HG03457 (cell line): ENCODE measurements around the gene CD22.
"Not testable (repeated sequence)": the region's sequence is repeated elsewhere in the genome, so short reads cannot be mapped to it uniquely, and the experiment has no call there.

ENCODE experiments used
- ATAC-seq: cut with Tn5 transposase; IDR thresholded peaks from one replicate; pipeline ENCODE4 v1.9.1; 2021; ENCODE audit warnings: moderate number of reproducible peaks; ENCODE audit not compliant: unreplicated experiment

Gene CD22

DNA sequence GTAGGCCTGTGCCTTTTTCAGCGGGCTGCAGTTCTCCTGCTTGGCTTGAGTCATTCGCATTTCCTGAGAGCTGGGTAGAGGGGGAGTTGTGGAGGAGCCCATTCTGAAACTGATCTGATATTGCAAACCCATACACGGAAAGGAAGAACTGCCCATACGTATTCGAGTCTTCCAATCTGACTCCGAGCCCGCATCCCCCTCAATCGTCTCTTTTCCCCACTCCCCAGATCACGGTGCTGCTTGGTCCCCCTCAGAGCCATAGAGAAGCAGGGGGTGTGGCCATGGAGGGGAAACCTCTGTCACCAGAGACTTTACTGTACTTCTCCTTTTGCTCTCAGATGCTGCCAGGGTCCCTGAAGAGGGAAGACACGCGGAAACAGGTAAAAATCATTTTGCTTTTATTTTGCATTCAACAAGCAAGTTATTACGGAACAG, at the start of gene CD22:
Gene CD22 (plus strand): TSS at position 337 of the 435 bp plus-strand sequence. CDS start 2,854 bp downstream, outside the sequence.
- ATAC-seq = no peak

GRCh38 chr19:35279374-35279773, 49.6 kb upstream of the CD22 start:
- no peak for ATAC-seq

- ATAC-seq = no peak
These were observed 48.8 kb upstream of the CD22 start for GRCh38 chr19:35279985-35280821.

DNA sequence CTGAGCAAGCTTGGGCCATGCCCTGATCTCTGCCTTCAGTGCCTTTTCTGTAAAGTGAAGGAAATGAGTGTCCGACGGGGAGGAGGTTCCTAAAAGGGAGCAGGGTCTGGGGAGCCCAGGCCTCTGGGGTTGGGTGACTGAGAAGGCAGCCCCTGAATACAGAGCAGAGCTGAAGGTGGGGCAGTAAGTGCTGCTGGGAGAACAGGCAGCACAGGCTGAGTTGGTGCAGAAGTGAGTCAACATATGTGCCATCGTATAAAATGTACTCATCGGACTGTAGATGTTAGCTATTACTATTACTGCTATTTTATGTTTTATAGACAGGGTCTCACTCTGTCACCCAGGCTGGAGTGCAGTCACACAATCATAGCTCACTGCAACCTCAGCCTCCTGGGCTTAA, 47.7 kb upstream of the CD22 start:
- no peak for ATAC-seq

- no peak for ATAC-seq
These were observed 44.6 kb upstream of the CD22 start for GRCh38 chr19:35284153-35285094.

- no peak for ATAC-seq
These were observed 43.9 kb upstream of the CD22 start for GRCh38 chr19:35285095-35285449.

DNA sequence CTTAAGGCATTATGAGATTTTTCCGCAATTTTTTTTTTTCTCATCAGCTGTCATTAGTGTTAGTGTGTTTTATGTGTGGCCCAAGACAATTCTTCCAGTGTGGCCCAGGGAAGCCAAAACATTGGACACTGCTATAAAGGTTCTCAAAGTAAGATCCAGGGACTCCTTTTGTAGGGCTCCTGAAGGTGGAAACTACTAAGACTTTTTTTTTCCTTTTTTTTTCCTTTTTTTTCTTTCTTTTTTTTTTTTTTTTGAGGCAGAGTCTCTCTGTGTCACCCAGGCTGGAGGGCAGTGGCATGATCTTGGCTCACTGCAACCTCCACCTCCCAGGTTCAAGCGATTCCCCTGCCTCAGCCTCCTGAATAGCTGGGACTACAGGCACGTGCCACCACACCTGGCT, 43.5 kb upstream of the CD22 start:
- not testable (repeated sequence) for ATAC-seq

GRCh38 chr19:35286101-35286500, 42.9 kb upstream of the CD22 start:
- ATAC-seq = not testable (repeated sequence)

DNA sequence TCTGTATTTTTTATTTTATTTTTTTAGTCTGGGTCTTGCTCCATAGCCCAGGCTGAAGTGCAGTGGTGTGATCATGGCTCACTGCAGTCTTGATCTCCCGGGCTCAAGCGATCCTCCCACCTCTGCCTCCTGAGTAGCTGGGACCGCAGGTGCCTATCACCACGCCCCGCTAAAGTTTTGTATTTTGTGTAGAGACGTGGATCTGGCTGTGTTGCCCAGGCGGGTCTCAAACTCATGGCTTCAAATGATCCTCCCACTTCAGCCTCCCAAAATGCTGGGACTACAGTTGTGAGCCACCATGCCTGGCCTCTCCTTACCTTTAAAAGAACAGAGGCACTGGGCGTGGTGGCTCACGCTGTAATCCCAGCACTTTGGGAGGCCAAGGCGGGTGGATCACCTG, 41.3 kb upstream of the CD22 start:
- no peak for ATAC-seq

DNA sequence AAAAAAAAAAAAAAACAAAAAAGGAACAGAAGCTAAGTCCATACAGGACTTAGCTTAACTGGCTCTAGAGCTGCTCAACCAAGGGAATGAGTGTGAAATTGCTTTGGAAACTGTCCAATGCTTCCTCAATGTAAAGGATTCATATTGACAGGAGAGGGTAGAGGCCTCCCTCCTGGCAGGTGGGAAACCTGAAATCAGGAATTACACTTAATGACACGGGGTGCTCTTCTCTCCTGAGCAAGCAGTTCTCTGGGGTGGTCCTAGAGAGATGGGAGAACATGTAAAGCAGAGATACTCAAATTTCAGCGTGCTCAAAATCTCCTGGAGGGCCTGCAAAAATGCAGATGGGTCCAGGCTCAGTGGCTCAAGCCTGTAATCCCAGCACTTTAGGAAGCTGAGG, 40.7 kb upstream of the CD22 start:
- ATAC-seq = no peak

GRCh38 chr19:35288906-35289305, 40.1 kb upstream of the CD22 start:
- ATAC-seq = no peak

DNA sequence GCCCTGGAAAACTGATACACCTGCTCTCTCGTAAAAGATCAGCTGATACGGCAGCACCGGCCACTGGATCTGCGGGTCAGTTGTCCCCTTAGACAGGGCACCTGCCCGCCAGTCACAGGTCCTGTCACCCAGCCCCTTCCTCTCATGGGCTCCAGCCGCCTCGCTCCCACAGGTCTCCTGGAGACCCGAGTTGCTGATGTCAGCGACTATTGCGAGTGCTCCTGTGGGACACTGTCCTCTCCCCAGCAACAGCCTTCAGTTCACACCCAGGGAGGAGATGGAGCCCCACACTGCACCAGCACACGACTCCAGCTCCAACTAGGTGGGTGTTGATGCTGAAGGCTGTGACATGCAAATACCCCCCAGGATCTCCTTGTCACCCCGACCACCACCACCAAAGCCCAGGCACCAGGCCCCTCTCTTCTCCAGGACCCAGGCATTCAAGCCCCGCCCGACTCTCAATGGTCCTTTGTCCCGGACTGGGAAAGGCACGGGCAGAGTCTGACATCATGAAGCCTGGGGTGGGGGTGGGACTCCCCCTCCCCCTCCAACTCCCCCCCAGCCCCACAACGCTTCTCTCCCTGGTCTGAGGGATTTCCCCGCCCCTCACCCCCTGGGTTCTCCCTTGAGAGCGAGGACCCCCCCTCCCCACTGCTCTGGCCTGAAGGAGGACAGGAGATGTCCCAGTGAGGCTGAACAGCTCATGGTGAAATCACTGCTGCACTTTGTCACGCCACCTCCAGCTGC, 38.4 kb upstream of the CD22 start:
- no peak for ATAC-seq

DNA sequence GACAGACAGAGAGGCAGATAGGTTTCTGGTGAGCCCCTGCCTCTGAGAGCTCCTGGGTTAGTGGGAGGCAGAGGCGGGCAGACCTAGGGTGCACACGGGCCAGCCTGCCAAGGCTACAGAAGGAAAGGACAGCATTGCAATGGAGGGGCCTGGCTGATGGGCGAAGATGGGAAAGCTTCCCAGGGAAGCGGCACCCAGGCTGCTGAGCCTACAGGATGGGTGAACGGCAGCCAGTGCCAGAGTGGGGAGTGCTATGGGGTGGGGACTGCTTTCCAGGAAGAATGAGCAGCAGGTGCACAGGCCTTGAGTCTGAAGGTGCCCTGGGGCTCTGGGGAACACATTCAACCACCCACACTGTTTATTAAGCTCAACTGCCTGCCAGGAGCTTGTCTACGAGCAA, 37.7 kb upstream of the CD22 start:
- ATAC-seq = no peak

DNA sequence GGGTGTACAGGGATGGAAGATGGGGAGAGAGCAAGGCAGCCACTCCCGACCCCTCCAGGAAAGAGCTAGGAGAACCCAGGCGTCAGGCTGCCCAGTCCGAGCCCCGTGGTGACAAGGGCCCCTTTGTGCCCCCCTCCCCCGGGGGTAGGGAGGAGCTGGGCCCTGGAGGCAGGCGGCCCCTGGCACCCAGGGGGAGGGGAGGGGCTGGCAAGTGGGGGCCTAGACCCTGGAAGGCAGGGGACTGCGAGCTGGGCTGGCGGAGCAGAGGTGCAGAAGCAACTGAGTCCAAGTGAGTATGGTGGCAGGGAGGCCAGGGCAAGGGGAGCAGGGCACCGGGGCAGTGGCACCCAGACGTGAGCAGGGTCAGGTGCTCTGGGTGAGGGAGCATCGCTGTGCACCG, 37.1 kb upstream of the CD22 start, which contains the start of gene MAG:
Gene MAG (plus strand): TSS at position 246 of the 400 bp plus-strand sequence. CDS start 3,248 bp downstream, outside the sequence.
- no peak for ATAC-seq

DNA sequence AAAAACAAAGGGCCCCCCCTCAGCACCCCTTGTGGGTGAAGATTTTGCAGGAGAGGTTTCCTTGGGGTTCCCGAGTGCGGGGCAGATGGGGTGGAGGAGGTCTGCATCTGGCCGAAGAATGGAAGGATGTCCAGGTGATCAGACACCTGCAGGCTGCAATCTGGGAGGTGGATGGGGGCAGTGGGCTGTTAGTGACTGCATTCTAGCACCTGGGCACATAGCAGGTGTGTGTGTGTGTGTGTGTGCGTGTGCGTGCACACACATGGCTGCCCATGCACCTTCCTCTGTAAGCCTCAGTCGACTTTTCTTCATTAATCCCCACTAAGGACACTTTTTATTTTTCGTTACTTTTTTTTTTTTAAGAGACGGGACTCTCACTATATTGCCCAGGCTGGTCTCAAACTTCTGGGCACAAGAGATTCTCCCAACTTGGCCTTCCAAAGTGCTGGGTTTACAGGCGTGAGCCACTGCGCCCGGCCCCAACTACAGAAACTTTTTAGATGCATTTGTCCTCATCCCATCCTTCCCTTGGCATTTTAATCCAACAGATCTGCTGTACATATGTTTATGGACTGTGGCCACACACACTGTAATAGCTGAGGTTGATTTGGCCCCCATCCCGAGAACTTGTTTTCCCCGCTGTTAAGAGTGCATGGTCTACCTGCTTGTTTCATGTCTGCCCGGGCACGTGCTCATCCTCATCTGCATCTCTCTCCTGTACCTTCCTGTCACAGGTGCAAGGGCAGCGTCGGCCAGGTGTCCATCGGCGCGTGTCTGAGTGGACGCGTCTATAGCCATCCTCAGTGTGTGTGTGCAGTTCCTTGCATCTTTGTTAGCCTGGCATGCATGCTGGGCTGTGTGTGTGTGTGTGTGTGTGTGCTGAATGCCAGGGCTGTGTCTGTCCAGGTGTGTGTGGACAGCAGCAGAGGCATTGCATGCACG, 36.3 kb upstream of the CD22 start:
- ATAC-seq = no peak

DNA sequence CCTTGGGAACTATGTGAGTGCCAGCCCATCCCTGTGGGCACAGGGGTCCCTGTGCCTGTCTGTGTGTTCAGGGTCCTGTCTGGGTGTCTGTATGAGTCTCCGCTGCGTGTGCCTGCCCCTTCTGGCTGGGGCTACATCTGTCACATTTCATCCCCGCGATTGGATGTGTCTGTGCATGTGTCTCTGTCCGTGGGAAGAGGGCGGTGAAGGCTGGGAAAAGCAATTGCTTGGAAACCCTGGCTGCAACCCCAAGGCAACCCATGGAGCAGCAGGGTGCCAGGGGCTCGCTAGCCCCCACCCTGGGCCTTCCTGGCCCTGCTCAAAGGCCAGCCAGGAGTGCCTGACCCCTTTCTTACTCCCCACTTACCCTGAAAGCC, 35.6 kb upstream of the CD22 start:
- ATAC-seq = no peak

- no peak for ATAC-seq
These were observed 35.2 kb upstream of the CD22 start for GRCh38 chr19:35293808-35294207.

- ATAC-seq = no peak
These were observed 34.7 kb upstream of the CD22 start for GRCh38 chr19:35294328-35294727.

DNA sequence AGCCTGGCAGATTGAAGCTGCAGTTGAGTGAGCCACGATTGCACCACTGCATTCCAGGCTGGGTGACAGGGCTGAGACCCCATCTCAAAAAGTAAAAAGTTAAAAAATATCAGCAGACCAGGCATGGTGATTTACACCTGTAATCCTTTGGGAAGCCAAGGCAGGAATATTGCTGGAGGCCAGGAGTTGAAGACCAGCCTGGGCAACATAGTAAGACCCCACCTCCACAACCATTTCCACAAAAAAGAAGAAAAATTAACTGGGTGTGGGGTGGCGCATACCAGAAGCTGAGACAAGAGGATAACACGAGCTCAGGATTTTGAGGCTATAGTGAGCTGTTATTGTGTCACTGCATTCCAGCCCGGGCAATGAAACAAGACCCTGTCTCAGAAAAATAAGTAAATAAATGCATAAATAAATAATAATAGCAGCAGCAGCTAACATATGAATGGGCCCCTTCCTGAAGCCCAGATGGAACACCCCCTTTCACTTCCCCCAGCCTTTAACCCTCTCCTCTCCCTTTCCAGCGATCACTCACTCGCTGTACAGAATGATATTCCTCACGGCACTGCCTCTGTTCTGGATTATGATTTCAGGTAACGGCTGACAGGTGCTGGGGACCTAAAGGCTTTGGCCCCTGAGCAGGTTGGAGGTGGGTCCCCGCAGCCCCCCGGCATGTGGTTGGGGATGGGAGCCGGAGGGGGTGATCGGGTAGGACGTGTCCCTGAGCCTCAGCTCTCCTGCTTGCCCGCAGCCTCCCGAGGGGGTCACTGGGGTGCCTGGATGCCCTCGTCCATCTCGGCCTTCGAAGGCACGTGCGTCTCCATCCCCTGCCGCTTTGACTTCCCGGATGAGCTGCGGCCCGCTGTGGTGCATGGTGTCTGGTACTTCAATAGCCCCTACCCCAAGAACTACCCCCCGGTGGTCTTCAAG, 33.9 kb upstream of the CD22 start:
- no peak for ATAC-seq
